Endothelial cell (in vitro differentiated cells): ENCODE results near the gene VDR. TPM values are rescaled to one million over a fixed set of nuclear protein-coding genes. Genes with fewer than 3 reads are reported as not detected.
"Not testable (repeated sequence)": the region's sequence is repeated elsewhere in the genome, so short reads cannot be mapped to it uniquely, and the experiment has no call there.

Experiments
- DNase-seq: peaks from one replicate; pipeline ENCODE4 v3.0.0; 2021; ENCODE audit warnings: low spot score
- H3K27ac Mint-ChIP-seq: one replicate; pipeline ENCODE4 v1.8.0; 2021; ENCODE audit warnings: mixed read lengths, inconsistent platforms; ENCODE audit not compliant: unreplicated experiment
- H3K27me3 Mint-ChIP-seq: one replicate; pipeline ENCODE4 v1.8.0; 2021; ENCODE audit warnings: mild to moderate bottlenecking, moderate library complexity, mixed read lengths, inconsistent platforms; ENCODE audit not compliant: unreplicated experiment
- H3K36me3 Mint-ChIP-seq: one replicate; pipeline ENCODE4 v1.8.0; 2021; ENCODE audit warnings: mild to moderate bottlenecking, low read depth, mixed read lengths, inconsistent platforms; ENCODE audit not compliant: unreplicated experiment
- H3K4me1 Mint-ChIP-seq: one replicate; pipeline ENCODE4 v1.8.0; 2021; ENCODE audit warnings: mild to moderate bottlenecking, mixed read lengths, inconsistent platforms; ENCODE audit not compliant: unreplicated experiment
- H3K4me3 Mint-ChIP-seq: one replicate; pipeline ENCODE4 v1.8.0; 2021; ENCODE audit warnings: mild to moderate bottlenecking, mixed read lengths, inconsistent platforms; ENCODE audit not compliant: unreplicated experiment
- H3K9me3 Mint-ChIP-seq: one replicate; pipeline ENCODE4 v1.8.0; 2021; ENCODE audit warnings: mixed read lengths, inconsistent platforms; ENCODE audit not compliant: unreplicated experiment
- total RNA-seq: library from RNA; stranded (reverse); fragmentation: NEBNext Ultra II Directional; extraction: Animal tissue kit (Norgen Biotek cat#: 25700); gene quantifications from one replicate; pipeline ENCODE4 v1.2.1, GENCODE V29; 2021; ENCODE audit not compliant: unreplicated experiment
- TF ChIP-seq, protein P1 (sequence below): fragments of 200-600 bp; sonication (generic); IDR thresholded peaks from one replicate; pipeline ENCODE4 v1.5.0; 2021; ENCODE audit warnings: antibody characterized with exemption; ENCODE audit not compliant: unreplicated experiment

Gene VDR
- total RNA-seq, 1 donor from 2014 or later: 2.3 TPM

DNA sequence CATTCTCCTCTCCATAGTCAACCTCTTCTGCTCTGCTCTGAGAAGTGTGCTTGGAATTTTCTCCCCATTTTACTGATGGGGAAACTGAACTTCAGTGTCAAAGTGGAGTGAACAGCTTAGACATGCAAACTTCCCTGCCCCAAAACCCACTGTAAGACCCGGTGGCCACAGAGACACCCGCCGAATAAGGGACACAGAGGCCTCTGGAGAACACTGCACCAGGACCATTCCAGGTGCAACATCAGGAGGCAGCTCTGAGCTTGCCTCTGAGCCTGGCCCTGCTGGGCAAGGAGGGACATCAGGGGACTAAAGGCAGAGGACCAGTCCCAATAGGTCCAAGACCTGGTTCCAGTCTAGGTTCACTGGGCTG lies 86.8 kb downstream of the VDR start:
- H3K9me3 Mint-ChIP-seq: no peaks in the 10 kb centered on the region
- peak overlapping the region; percentile 98 for H3K4me3 Mint-ChIP-seq
- peaks cover 31% of the 10 kb centered on the region for H3K36me3 Mint-ChIP-seq
- TF ChIP-seq, protein P1, sequence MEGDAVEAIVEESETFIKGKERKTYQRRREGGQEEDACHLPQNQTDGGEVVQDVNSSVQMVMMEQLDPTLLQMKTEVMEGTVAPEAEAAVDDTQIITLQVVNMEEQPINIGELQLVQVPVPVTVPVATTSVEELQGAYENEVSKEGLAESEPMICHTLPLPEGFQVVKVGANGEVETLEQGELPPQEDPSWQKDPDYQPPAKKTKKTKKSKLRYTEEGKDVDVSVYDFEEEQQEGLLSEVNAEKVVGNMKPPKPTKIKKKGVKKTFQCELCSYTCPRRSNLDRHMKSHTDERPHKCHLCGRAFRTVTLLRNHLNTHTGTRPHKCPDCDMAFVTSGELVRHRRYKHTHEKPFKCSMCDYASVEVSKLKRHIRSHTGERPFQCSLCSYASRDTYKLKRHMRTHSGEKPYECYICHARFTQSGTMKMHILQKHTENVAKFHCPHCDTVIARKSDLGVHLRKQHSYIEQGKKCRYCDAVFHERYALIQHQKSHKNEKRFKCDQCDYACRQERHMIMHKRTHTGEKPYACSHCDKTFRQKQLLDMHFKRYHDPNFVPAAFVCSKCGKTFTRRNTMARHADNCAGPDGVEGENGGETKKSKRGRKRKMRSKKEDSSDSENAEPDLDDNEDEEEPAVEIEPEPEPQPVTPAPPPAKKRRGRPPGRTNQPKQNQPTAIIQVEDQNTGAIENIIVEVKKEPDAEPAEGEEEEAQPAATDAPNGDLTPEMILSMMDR: no peak
- DNase-seq: no peak
- H3K4me1 Mint-ChIP-seq: peaks cover 75% of the 10 kb centered on the region
- H3K27ac Mint-ChIP-seq: peak overlapping the region; percentile 100
- H3K27me3 Mint-ChIP-seq: peaks cover 61% of the 10 kb centered on the region

DNA sequence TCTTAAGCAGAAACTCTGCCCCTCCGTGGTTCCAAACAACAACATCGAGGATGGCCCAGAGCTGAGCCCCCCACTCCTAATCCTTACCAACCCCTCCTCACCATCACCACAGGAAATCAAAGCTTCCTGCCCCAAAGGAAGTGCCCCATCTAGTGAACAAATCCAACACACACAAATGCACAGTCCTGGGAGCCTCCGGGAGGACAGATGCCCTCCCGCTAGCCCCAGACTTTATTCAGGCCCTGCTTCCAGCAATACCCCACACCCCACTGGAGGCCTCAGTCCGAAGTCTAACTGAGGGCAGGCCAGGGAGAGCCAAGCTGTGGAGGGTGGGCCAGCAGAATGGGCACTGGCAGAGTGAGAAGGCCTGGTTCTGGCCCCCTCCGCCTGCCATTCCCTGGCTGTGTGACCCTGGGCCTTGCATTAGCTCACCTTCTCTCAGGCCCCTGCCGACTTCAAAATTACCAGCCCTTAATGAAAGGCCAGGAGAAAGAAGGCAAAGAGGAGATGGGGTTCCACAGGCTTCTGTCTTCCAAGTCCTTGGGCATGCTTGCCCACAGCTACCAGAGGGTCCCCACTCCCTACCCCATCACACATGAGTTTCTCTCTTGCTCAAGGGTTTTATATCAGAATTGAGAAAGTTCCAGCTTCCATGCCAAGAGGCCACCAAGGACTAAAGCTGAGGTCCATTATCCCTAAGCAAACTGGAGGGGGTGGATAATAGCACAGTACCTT lies 87.4 kb downstream of the VDR start:
- TF ChIP-seq, protein P1: no peak
- peaks cover 73% of the 10 kb centered on the region for H3K4me1 Mint-ChIP-seq
- no peaks in the 10 kb centered on the region for H3K9me3 Mint-ChIP-seq
- H3K4me3 Mint-ChIP-seq: peak overlapping the region; percentile 98
- DNase-seq: no peak
- peaks cover 31% of the 10 kb centered on the region for H3K36me3 Mint-ChIP-seq
- peak overlapping the region; percentile 100 for H3K27ac Mint-ChIP-seq
- peaks cover 60% of the 10 kb centered on the region for H3K27me3 Mint-ChIP-seq

GRCh38 chr12:47816403-47817271 lies 88.2 kb downstream of the VDR start:
- TF ChIP-seq, protein P1: no peak
- peak; percentile 82 for DNase-seq
- Mint-ChIP-seq H3K4me1 (peaks cover 72% of the 10 kb centered on the region), H3K36me3 (peaks cover 31% of the 10 kb centered on the region), H3K9me3 (no peaks in the 10 kb centered on the region), H3K27me3 (peaks cover 60% of the 10 kb centered on the region), H3K4me3 (peak overlapping the region; percentile 98), H3K27ac (peak overlapping the region; percentile 100)

GRCh38 chr12:47815447-47815846 lies 89.3 kb downstream of the VDR start:
- H3K9me3 Mint-ChIP-seq, DNase-seq: not testable (repeated sequence)
- H3K4me3 Mint-ChIP-seq: peak overlapping the region; percentile 98
- H3K4me1 Mint-ChIP-seq: peaks cover 72% of the 10 kb centered on the region
- peak overlapping the region; percentile 92 for H3K27ac Mint-ChIP-seq
- H3K27me3 Mint-ChIP-seq: peaks cover 53% of the 10 kb centered on the region
- H3K36me3 Mint-ChIP-seq: peaks cover 31% of the 10 kb centered on the region

GRCh38 chr12:47814539-47815170 lies 90.1 kb downstream of the VDR start:
- Mint-ChIP-seq H3K9me3 (no peaks in the 10 kb centered on the region), H3K4me3 (peak overlapping the region; percentile 98), H3K36me3 (peaks cover 31% of the 10 kb centered on the region), H3K27ac (peak overlapping the region; percentile 92), H3K4me1 (peaks cover 74% of the 10 kb centered on the region), H3K27me3 (peaks cover 50% of the 10 kb centered on the region)
- no peak for DNase-seq
- TF ChIP-seq, protein P1: no peak
